ENCODE data around the gene C22orf23.
A peak's percentile ranks its signal among the peaks of the same experiment; 100 is the strongest.

The C22orf23 gene

GRCh38 chr22:37906364-37907008, 46.9 kb downstream of the C22orf23 start:
- Histone ChIP-seq H3K27ac (ENCODE audit: extremely low read depth, low read depth, low read length) (peak overlapping the region; percentile 98), H3K9me3 (ENCODE audit: control insufficient read depth, insufficient read depth, low read depth, low read length) (no peaks in the 10 kb centered on the region), H3K4me1 (ENCODE audit: control insufficient read depth, insufficient read depth, low read length) (peaks cover 10% of the 10 kb centered on the region; the same call in 1 of the 2 replicates), H3K36me3 (ENCODE audit: control insufficient read depth in 2 of 2, insufficient read depth in 1 of 2, low read length in 2 of 2) (peaks cover 4 to 24% of the 10 kb centered on the region in 2 experiments; a peak in 2 of 3 replicates), H3K4me3 (ENCODE audit: low read depth, low read length) (peak overlapping the region; percentile 72)
- TF ChIP-seq EGR2 (tag by site-specific recombination; IDR thresholded peaks at IDR 0.05; ENCODE audit: low read depth) (no peak), ZFP41 (tag by site-specific recombination; IDR thresholded peaks at IDR 0.05; ENCODE audit: borderline replicate concordance) (no peak), ZNF549 (tag by site-specific recombination; IDR thresholded peaks at IDR 0.05) (no peak), PRDM1 (tag by site-specific recombination; IDR thresholded peaks at IDR 0.05) (no peak), GLIS2 (tag by site-specific recombination; IDR thresholded peaks at IDR 0.05) (no peak; the same call in 1 of the 2 replicates), ZNF670 (tag by site-specific recombination; IDR thresholded peaks at IDR 0.05; ENCODE audit: low read depth) (no peak), ZBTB8A (tag by site-specific recombination; IDR thresholded peaks at IDR 0.05) (peak; percentile 59), SP2 (tag by site-specific recombination; IDR thresholded peaks at IDR 0.05) (peak; percentile 22), SP3 (tag by site-specific recombination; IDR thresholded peaks at IDR 0.05) (0 out of 2 replicates have a peak, but pooled peaks have one; percentile 12), ZNF449 (tag by site-specific recombination; IDR thresholded peaks at IDR 0.05) (no peak), GLIS1 (tag by site-specific recombination; IDR thresholded peaks at IDR 0.05) (no peak), ZNF121 (tag by site-specific recombination; IDR thresholded peaks at IDR 0.05) (no peak), KLF9 (tag by site-specific recombination; IDR thresholded peaks at IDR 0.05; ENCODE audit: low read depth) (peak; percentile 42; the same call in 1 of the 2 replicates), ZNF530 (tag by site-specific recombination; IDR thresholded peaks at IDR 0.05; ENCODE audit: low read depth) (no peak), BCL11B (tag by site-specific recombination; IDR thresholded peaks at IDR 0.05; ENCODE audit: low read depth) (peak; percentile 47; the same call in 1 of the 2 replicates), ZNF768 (tag by site-specific recombination; IDR thresholded peaks at IDR 0.05) (no peak), YY1 (tag by site-specific recombination; IDR thresholded peaks at IDR 0.05) (no peak), ZBTB7A (tag by site-specific recombination; IDR thresholded peaks at IDR 0.05; ENCODE audit: low read depth) (no peak), ZNF560 (tag by site-specific recombination; IDR thresholded peaks at IDR 0.05; ENCODE audit: borderline replicate concordance) (no peak)
- TF ChIP-seq, protein P1, sequence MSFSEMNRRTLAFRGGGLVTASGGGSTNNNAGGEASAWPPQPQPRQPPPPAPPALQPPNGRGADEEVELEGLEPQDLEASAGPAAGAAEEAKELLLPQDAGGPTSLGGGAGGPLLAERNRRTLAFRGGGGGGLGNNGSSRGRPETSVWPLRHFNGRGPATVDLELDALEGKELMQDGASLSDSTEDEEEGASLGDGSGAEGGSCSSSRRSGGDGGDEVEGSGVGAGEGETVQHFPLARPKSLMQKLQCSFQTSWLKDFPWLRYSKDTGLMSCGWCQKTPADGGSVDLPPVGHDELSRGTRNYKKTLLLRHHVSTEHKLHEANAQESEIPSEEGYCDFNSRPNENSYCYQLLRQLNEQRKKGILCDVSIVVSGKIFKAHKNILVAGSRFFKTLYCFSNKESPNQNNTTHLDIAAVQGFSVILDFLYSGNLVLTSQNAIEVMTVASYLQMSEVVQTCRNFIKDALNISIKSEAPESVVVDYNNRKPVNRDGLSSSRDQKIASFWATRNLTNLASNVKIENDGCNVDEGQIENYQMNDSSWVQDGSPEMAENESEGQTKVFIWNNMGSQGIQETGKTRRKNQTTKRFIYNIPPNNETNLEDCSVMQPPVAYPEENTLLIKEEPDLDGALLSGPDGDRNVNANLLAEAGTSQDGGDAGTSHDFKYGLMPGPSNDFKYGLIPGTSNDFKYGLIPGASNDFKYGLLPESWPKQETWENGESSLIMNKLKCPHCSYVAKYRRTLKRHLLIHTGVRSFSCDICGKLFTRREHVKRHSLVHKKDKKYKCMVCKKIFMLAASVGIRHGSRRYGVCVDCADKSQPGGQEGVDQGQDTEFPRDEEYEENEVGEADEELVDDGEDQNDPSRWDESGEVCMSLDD (tag by site-specific recombination; IDR thresholded peaks at IDR 0.05): peak; percentile 93; the same call in 1 of the 2 replicates
- CTCF ChIA-PET: interaction anchor here (0.6 to 2.5 kb wide), 9 partner anchors 9 to 146 kb away, joined by 3 to 12 read pairs (median 5); no protein-coding TSS in a partner anchor
- POLR2A ChIA-PET: interaction anchor here (0.6 to 2.5 kb wide), 15 partner anchors 9 to 298 kb away, joined by 3 to 25 read pairs (median 4); partner anchors contain the start of genes ANKRD54, C22orf23, GCAT and GGA1
